AG04449 (cell line): Measurements from ENCODE around the gene KREMEN2.

ENCODE experiments used
- CTCF ChIA-PET: fragments of 350-600 bp; formaldehyde crosslinking; extraction: SDS; loops from one replicate; lab custom pipeline; 2021; ENCODE audit warnings: antibody characterized with exemption; lab: Yijun Ruan, JAX
- POLR2A ChIA-PET: fragments of 400-600, 350-600 bp; formaldehyde crosslinking; extraction: SDS; loops from one replicate; lab custom pipeline; 2020; ENCODE audit warnings: antibody characterized with exemption, inconsistent platforms; lab: Yijun Ruan, JAX
- DNase-seq: peaks from one replicate; pipeline ENCODE4 v3.0.0-alpha.2; 2010; ENCODE audit warnings: low read depth, low spot score
- H3K4me3 ChIP-seq: 2 replicates; pipeline ENCODE4 v1.5.1; 2011; ENCODE audit warnings: low read depth, mild to moderate bottlenecking, control low read depth, low read length
- TF ChIP-seq, protein P1 (sequence below): IDR thresholded peaks from one replicate; pipeline ENCODE4 v1.5.1; 2011; ENCODE audit warnings: mild to moderate bottlenecking, moderate library complexity, low read length, control low read depth, inconsistent platforms; ENCODE audit not compliant: insufficient read depth; ENCODE audit errors: missing control alignments

Gene KREMEN2

GRCh38 chr16:2953706-2954627, 10.1 kb upstream of the KREMEN2 start:
- CTCF ChIA-PET: interaction anchor here (1.8 kb wide), 1 partner anchor 9 kb away, joined by 15 read pairs; no protein-coding TSS in a partner anchor
- TF ChIP-seq, protein P1, sequence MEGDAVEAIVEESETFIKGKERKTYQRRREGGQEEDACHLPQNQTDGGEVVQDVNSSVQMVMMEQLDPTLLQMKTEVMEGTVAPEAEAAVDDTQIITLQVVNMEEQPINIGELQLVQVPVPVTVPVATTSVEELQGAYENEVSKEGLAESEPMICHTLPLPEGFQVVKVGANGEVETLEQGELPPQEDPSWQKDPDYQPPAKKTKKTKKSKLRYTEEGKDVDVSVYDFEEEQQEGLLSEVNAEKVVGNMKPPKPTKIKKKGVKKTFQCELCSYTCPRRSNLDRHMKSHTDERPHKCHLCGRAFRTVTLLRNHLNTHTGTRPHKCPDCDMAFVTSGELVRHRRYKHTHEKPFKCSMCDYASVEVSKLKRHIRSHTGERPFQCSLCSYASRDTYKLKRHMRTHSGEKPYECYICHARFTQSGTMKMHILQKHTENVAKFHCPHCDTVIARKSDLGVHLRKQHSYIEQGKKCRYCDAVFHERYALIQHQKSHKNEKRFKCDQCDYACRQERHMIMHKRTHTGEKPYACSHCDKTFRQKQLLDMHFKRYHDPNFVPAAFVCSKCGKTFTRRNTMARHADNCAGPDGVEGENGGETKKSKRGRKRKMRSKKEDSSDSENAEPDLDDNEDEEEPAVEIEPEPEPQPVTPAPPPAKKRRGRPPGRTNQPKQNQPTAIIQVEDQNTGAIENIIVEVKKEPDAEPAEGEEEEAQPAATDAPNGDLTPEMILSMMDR: no peak
- DNase-seq: no peak
- no peak overlapping the region for H3K4me3 ChIP-seq
- POLR2A ChIA-PET: no interaction called here

GRCh38 chr16:2954656-2955381, 9.3 kb upstream of the KREMEN2 start:
- no peak for DNase-seq
- POLR2A ChIA-PET: no interaction called here
- no peak overlapping the region for H3K4me3 ChIP-seq
- CTCF ChIA-PET: no interaction called here
- TF ChIP-seq, protein P1: no peak

GRCh38 chr16:2955438-2955778, 8.7 kb upstream of the KREMEN2 start:
- no peak for DNase-seq
- no peak overlapping the region for H3K4me3 ChIP-seq
- ChIA-PET POLR2A (no interaction called here), CTCF (interaction anchor here (1.1 to 1.3 kb wide), 2 partner anchors 10 to 28 kb away, joined by 4 to 5 read pairs; no protein-coding TSS in a partner anchor)
- TF ChIP-seq, protein P1: no peak

DNA sequence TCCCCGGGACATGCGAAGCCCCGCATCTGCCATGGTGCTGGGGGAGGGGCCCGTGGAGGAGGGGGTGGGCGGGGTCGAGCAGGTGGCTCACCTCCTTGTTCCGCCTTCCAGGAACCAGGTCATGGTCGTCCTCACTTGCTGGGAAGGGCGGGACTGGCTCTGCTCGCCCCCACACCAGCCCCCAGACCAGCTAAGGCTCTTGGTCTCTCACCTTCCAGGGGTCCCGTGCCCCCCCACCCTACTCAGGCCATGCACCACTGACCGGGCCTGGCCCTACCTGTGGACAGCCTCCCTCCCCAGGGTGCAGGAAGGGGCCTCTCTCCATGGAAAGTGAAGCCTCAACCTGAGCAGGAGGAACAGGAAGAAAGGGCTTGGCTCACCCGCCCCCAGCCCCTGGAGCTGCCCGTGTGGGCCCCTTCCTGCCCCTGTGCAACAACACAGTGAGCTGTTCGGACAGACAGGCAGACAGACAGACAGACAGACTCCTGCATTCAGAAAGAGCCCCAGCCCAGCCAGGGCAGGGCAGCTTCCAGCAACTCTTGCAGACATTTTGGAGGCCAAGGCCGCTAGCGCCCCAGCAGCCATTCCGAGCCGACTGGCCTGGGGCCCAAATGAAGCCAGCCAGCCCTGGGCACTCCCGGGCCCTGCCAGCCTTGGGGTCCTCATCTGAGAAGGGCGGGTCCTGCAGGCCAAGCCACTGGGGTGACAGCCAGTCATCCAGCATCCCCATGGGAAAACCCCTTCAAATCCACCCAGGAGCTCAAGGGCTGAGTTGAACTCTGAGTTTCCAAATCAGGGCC, 8.1 kb upstream of the KREMEN2 start:
- ChIA-PET CTCF (interaction anchor here (1.1 to 1.3 kb wide), 2 partner anchors 9 to 29 kb away, joined by 4 to 5 read pairs; no protein-coding TSS in a partner anchor), POLR2A (no interaction called here)
- TF ChIP-seq, protein P1: no peak
- no peak for DNase-seq
- no peak overlapping the region for H3K4me3 ChIP-seq

GRCh38 chr16:2956579-2956956, 7.5 kb upstream of the KREMEN2 start:
- no peak overlapping the region for H3K4me3 ChIP-seq
- ChIA-PET CTCF (interaction anchor here (0.6 to 1.3 kb wide), 3 partner anchors 9 to 134 kb away, joined by 3 to 5 read pairs (median 4); no protein-coding TSS in a partner anchor), POLR2A (interaction anchor here (0.5 kb wide), 1 partner anchor 202 kb away, joined by 4 read pairs; no protein-coding TSS in a partner anchor)
- TF ChIP-seq, protein P1: no peak
- no peak for DNase-seq
